Endometrium (tissue), 2 donors: ENCODE data around the gene ENO2.

Experiments
- FAIRE-seq: peaks from 2 replicates; lab custom pipeline; 2012; peaks lifted over from hg19 to GRCh38; lab: Jason Lieb, UNC
- donor health status: control.
- donor health status: control.

ENO2 gene

GRCh38 chr12:6960593-6961277, 46.4 kb downstream of the ENO2 start:
- FAIRE-seq = no peak

GRCh38 chr12:6961278-6961694, 46.9 kb downstream of the ENO2 start:
- no peak for FAIRE-seq

DNA sequence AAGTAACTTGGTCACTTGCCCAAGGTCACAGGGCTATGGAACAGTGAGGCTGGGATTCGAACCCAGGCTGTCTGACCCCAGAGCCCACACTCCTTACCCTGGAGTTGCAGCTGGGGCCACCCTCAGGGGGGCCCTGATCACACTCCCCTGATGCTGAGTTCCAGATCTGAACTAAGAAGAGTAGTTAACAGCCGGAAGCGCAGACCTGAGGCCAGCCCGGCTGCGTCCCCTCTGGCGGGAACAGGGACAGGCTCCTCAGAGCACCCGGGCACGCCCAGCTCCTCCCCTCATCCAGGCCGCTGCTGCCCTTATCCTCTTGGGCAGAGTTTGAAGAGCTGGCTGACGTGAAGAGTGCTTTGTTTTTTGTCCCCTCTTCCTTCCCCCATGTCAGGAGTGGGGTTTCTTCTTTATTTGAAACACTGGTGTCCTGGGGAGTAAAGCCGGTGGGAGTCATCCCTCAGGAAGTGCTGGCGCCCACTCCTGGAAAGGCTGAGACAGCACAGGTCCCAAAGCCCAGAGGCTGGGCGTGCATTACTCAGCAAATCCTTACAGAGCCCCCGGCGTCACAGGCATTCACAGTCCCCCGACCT, 47.4 kb downstream of the ENO2 start:
- no peak for FAIRE-seq

- FAIRE-seq = no peak
Measured at GRCh38 chr12:6962285-6963015, 48.1 kb downstream of the ENO2 start.

DNA sequence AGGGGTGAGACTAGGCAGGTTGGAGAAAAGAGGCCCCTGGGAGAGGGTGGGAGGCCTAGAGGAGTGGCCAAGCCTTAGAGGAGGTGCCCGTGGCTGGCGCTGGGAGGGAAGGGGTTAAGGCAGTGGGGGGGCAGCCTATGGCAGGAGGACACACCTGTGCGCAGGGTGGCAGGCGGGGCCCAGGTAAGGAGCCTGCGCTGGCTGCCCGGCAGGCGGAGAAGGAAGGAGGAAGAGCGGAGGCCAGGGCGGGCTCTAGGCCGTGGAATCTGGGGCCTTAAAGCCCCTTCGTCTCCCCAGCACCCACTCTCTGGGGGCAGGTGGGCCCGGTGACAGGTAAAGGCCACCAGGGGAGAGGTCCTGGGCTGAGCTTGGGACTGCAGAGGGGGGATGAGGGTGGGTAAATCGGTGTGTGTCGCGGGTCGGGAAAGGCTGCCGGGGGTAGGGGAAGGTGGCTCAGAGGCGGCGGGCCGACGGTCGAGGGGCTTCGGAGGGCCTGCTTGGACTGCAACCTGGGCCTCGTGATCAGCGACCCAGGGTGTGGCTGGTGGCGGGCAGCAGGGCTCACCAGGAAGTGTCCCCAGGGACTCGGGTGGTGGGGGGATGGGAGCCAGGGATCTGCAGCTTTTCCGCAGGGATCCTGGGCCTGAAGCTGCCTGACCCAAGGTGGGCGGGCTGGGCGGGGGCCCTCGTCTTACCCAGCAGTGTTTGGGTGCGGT, 48.8 kb downstream of the ENO2 start:
- FAIRE-seq = no peak

DNA sequence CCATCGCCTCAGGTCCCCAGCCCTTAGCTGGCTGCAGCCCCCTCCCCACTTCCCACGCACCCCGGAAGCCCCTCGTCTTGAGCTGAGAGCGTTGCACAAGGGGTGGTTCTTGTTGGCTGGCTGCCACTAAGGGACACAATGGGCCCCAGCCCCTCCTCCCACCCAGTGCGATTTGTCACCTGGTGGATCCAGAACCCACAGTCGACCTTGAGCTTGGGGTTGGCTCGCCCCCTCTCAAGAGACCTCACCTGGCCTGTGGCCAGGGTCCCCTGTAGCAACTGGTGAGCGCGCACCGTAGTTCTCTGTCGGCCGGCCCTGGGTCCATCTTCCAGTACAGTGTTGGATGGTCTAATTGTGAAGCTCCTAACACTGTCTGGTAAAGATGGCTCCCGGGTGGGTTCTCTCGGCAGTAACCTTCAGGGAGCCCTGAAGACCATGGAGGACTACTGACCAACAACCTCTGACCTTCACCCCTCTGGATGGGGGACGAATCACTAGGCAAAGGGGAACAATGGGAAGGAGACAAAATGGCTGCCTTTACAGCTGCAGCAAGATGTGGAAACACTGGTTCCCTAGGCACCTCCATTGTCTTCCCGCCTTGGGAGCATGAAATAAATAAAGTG, 49.5 kb downstream of the ENO2 start:
- FAIRE-seq = no peak

DNA sequence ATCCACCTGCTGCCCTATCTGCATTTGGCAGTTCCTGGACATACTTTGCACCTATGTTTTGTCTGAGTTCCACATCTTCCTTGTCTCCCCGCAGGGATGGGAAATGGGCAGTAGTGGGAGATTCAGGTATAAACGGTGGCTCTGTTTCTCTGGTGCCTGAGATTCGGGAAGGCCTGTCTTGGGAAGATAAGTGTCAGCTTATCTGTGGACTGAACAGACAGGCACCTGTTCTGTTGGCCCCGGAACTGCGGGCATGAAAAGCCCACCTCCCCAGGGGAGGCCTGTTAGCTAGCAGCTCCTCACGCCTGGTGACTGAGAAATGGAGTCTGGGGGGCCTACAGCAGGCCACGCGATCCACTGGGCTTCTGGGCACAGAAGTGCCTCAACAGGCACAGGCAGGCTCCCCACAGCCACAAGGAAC, 50.2 kb downstream of the ENO2 start:
- no peak for FAIRE-seq

GRCh38 chr12:6965026-6965661, 50.8 kb downstream of the ENO2 start:
- FAIRE-seq = no peak

GRCh38 chr12:6965714-6966113, 51.3 kb downstream of the ENO2 start:
- no peak for FAIRE-seq

- FAIRE-seq = no peak
Measured at GRCh38 chr12:6966351-6966750, 52.0 kb downstream of the ENO2 start.

DNA sequence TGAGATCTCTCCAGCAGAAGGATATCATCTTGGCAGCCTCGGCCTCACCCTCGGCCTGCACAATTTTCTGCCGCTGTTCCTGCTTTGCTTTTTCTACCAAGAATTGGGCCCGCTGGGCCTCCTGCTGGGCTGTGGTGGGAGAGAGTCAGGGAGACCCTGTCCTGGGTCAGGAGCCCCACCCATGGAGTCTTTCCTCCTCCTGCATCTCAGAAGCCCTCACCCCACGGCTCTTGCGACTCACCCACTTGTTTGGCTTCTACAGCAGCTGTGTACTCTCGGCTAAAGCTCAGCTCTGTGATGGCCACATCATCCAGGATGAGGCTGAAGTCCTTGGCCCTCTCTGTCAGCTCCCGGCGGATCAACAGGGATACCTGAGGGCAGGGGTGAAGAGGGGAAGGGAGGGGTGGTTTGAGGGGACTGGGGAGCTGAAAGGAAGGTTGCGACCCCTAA, 53.3 kb downstream of the ENO2 start:
- no peak for FAIRE-seq

DNA sequence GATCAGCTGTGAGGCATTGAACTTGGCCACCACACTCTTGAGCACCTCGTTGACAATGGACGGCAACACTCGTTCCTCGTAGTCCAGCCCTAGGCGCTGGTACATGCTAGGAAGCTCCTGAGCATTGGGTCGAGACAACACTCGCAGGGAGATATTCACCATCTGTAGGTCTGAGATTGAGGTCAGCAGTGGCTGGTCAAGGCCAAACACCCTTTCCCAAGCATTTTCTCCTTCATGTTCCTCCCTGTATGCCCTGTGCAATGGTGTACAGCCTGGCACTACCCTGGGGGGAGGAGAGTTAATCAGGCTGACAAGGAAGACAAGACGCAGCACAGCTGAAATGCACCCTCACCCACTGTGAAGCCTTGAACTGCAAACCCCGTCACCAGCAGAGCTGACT, 54.0 kb downstream of the ENO2 start:
- FAIRE-seq = no peak

DNA sequence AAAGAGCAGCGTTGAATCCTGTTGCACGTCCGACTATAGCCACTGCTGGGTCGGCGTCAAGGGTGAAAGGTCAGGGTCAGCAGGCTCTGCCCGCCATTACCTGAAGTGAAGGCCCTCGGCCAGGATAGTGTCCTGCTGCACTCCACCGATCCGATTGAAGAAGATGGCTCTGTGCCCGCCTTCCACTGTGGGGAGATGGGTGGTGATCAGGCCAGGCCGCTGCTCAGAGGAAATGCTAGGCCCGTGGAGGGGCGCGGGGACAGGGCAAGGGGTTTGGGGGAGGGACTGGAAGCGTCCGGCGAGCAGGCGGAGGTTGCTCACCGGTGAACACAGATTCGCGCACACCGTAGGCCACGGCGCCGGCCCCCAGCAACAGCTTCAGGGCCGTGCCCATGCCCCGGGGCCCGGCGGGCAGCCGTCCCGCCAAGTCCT, 55.7 kb downstream of the ENO2 start:
- FAIRE-seq = no peak
